ENCODE results near the gene PRKCA. TPM values are rescaled to one million over a fixed set of nuclear protein-coding genes. Genes with fewer than 3 reads are reported as not detected.

Gene PRKCA
- total RNA-seq, 4 donors from 2014 or later, result 24.5 to 61.9 (median 40.8) TPM

DNA sequence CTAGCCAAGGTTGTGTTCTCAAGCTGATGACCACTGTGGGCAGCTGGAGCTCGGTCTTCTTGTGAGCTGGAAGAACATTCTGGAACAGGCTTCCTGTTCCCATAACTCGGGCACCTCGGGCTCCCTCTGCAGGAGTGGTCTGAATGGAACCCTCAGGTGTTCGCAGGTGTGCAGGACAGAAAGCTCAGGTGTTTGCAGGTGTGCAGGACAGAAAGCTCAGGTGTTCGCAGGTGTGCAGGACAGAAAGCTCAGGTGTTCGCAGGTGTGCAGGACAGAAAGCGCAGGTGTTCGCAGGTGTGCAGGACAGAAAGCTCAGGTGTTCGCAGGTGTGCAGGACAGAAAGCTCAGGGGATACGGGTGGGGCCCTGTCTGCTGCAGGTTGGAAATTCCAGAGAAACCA lies 423.5 kb downstream of the PRKCA start:
- H3K36me3 ChIP-seq, result no peaks in the 10 kb centered on the region
- H3K9me3 ChIP-seq, result no peaks in the 10 kb centered on the region
- DNase-seq (ENCODE audit: extremely low spot score), result no peak
- intact Hi-C loops (cut with DNase I), result no loop called here
- H3K27me3 ChIP-seq, result no peaks in the 10 kb centered on the region
- TF ChIP-seq POLR2AphosphoS5 (IDR thresholded peaks at IDR 0.05), result no peak
- no peak for TF ChIP-seq POLR2A (IDR thresholded peaks at IDR 0.05; ENCODE audit: low read depth)
- TF ChIP-seq, protein P1, sequence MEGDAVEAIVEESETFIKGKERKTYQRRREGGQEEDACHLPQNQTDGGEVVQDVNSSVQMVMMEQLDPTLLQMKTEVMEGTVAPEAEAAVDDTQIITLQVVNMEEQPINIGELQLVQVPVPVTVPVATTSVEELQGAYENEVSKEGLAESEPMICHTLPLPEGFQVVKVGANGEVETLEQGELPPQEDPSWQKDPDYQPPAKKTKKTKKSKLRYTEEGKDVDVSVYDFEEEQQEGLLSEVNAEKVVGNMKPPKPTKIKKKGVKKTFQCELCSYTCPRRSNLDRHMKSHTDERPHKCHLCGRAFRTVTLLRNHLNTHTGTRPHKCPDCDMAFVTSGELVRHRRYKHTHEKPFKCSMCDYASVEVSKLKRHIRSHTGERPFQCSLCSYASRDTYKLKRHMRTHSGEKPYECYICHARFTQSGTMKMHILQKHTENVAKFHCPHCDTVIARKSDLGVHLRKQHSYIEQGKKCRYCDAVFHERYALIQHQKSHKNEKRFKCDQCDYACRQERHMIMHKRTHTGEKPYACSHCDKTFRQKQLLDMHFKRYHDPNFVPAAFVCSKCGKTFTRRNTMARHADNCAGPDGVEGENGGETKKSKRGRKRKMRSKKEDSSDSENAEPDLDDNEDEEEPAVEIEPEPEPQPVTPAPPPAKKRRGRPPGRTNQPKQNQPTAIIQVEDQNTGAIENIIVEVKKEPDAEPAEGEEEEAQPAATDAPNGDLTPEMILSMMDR (IDR thresholded peaks at IDR 0.05), result no peak
- no peak for TF ChIP-seq EP300 (IDR thresholded peaks at IDR 0.05)
- no peak overlapping the region for H3K27ac ChIP-seq (replicated peaks in 1 of 4)
- 94% methylated on average over 10 of the region's 10 CpGs for WGBS
- H3K4me1 ChIP-seq, result peaks cover 14 to 43% (median 24%) of the 10 kb centered on the region in 4 donors
- H3K4me3 ChIP-seq, result no peak overlapping the region

DNA sequence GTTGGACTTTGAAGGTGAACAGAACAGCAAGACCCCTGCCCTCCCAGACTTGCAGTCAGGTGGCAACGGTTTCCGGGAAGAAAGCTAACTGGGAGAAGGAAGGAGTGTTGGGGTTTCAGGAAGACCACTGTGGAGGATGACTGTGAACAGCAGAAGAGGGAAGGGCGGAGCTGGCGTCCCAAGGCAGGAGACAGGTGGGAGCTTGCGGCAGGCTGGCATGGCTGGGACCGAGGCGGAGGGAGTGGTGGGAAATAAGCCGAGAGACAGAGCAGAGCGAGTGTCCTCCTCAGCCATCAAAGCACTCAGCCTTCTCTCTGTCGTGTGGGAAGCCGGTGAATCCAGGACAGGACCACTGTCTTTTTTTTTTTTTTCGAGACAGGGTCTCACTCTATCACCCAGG lies 424.0 kb downstream of the PRKCA start:
- 95% methylated on average over 12 of the region's 12 CpGs for WGBS
- H3K9me3 ChIP-seq, result no peaks in the 10 kb centered on the region
- no peaks in the 10 kb centered on the region for H3K36me3 ChIP-seq
- intact Hi-C loops (cut with DNase I), result no loop called here
- no peak overlapping the region for H3K4me3 ChIP-seq
- DNase-seq (ENCODE audit: extremely low spot score), result no peak
- no peak overlapping the region for H3K27ac ChIP-seq (replicated peaks in 1 of 4)
- H3K27me3 ChIP-seq, result no peaks in the 10 kb centered on the region
- H3K4me1 ChIP-seq, result peaks cover 14 to 44% (median 24%) of the 10 kb centered on the region in 4 donors
- TF ChIP-seq EP300 (IDR thresholded peaks at IDR 0.05) (no peak), POLR2AphosphoS5 (IDR thresholded peaks at IDR 0.05) (no peak), POLR2A (IDR thresholded peaks at IDR 0.05; ENCODE audit: low read depth) (no peak)
- TF ChIP-seq, protein P1 (IDR thresholded peaks at IDR 0.05), result no peak

GRCh38 chr17:66726846-66727245 lies 424.4 kb downstream of the PRKCA start:
- intact Hi-C loops (cut with DNase I), result no loop called here
- Histone ChIP-seq H3K4me3 (no peak overlapping the region), H3K27ac (replicated peaks in 1 of 4) (no peak overlapping the region), H3K27me3 (no peaks in the 10 kb centered on the region), H3K4me1 (peaks cover 14 to 44% (median 24%) of the 10 kb centered on the region in 4 donors), H3K36me3 (no peaks in the 10 kb centered on the region), H3K9me3 (no peaks in the 10 kb centered on the region)
- TF ChIP-seq, protein P1 (IDR thresholded peaks at IDR 0.05), result no peak
- TF ChIP-seq POLR2A (IDR thresholded peaks at IDR 0.05; ENCODE audit: low read depth) (no peak), POLR2AphosphoS5 (IDR thresholded peaks at IDR 0.05) (no peak), EP300 (IDR thresholded peaks at IDR 0.05) (no peak)
- WGBS, result 90% methylated on average over 11 of the region's 11 CpGs
- no peak for DNase-seq (ENCODE audit: extremely low spot score)

DNA sequence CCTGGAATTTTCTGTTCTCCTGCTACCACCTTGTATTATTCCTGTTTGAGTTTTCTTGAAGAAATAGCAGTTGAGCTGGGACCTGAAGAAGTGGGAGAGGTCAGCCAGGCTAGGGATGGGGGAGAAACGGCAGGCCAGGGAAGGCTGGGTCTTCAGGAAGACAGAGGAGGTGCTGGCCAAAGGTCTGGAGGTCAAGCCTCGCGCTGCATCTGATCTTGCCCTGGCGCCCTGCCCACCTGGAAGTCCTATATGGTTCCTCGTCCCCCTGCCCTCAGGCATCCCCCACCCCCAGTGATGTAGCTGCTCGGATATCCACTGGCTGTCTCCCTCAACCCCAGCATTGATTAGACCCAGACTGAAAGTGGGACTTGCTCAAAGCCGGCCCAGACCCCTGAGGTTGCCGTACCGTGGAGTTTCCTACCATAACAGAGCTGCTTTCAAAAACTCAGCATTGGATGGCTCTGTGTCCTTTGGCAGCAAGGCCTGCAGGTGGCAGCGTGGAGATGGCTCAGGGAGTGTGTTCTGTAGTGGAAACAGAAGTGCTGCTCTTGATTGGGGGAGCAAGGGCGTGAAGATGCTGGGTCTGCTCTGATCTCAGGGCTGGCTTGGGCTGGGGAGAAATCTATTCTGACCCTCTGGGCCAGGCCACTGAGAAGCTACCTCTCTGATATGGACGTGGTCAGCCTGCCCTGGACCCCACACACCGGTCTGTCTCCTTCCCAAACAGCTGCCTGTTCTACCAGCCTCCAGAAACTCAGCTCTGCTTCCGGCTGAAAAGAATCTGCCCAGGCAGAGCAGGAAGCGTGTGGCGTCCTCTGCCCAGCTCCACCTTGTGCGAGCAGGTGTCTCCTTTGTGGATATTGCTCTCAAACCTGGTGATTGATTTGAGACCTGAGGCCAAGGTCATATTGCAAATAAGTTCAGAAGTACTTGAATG lies 425.5 kb downstream of the PRKCA start:
- TF ChIP-seq POLR2AphosphoS5 (IDR thresholded peaks at IDR 0.05) (no peak), EP300 (IDR thresholded peaks at IDR 0.05) (no peak), POLR2A (IDR thresholded peaks at IDR 0.05; ENCODE audit: low read depth) (no peak)
- TF ChIP-seq, protein P1 (IDR thresholded peaks at IDR 0.05), result peak; percentile 40 to 51 (median 40)
- 53% methylated on average over 16 of the region's 17 CpGs for WGBS
- peaks cover 14 to 44% (median 24%) of the 10 kb centered on the region in 4 donors for H3K4me1 ChIP-seq

More for the DNA sequence above, 425.5 kb downstream of the PRKCA start:
- no peak for DNase-seq (ENCODE audit: extremely low spot score)
- H3K27ac ChIP-seq (replicated peaks in 1 of 4), result no peak overlapping the region
- H3K9me3 ChIP-seq, result no peaks in the 10 kb centered on the region
- peaks cover 0 to under 1% (median 0%) of the 10 kb centered on the region in 4 donors for H3K36me3 ChIP-seq
- H3K4me3 ChIP-seq, result no peak overlapping the region
- intact Hi-C loops (cut with DNase I), result no loop called here
- H3K27me3 ChIP-seq, result no peaks in the 10 kb centered on the region
